K562 (cell line): ENCODE data around the gene MEAF6. TPM values are rescaled to one million over a fixed set of nuclear protein-coding genes. Genes with fewer than 3 reads are reported as not detected.

ENCODE experiments used
- CBX2 ChIP-seq: fragments of 200-600 bp; sonication (generic); IDR thresholded peaks from one replicate; pipeline ENCODE4 v1.6.1; 2012; ENCODE audit warnings: mild to moderate bottlenecking, low read length, inconsistent platforms; ENCODE audit not compliant: insufficient read depth, poor library complexity, severe bottlenecking
- L3MBTL2 ChIP-seq: fragments of 450-650 bp; IDR thresholded peaks from 2 replicates; pipeline ENCODE4 v1.6.1; 2016; ENCODE audit warnings: mild to moderate bottlenecking, moderate library complexity
- NCOA6 ChIP-seq: fragments of 450-650 bp; IDR thresholded peaks from 2 replicates; pipeline ENCODE4 v1.6.1; 2017; ENCODE audit warnings: mild to moderate bottlenecking
- SRF ChIP-seq, 2 experiments: fragments of 250-450, 450-650 bp in 1 of 2; sonication (Bioruptor Pico) in 1 of 2; sonication (generic) in 1 of 2; formaldehyde crosslinking; IDR thresholded peaks; 2 replicates each; pipeline versions ENCODE4 v1.5.0 to v1.5.1; 2020 to 2022; ENCODE audit warnings: mild to moderate bottlenecking in 1 of 2, missing genetic modification reagents in 1 of 2
- VEZF1 ChIP-seq: fragments of 200-800 bp; sonication (Bioruptor generic); IDR thresholded peaks from 2 replicates; pipeline ENCODE4 v1.6.1; 2017; ENCODE audit warnings: missing genetic modification characterization, missing compliant biosample characterization
- ZBTB2 ChIP-seq: fragments of 450-650 bp; IDR thresholded peaks from 2 replicates; pipeline ENCODE4 v1.6.1; 2016; ENCODE audit warnings: antibody characterized with exemption
- polyA plus RNA-seq, 8 experiments: library from polyadenylated mRNA; depleted of rRNA in 4 of 8; stranded (reverse) in 5 of 8; unstranded in 3 of 8; fragments of >200 nt; fragmentation: Nextera tagmentation in 2 of 8; fragmentation: Illumina TruSeq in 1 of 8; extraction: Ambion mirVana in 2 of 8; extraction: Trizol in 1 of 8; gene quantifications; 2 replicates each; pipeline versions ENCODE4 v1.2.1 to v1.2.3, GENCODE V29; 2011 to 2014; ENCODE audit warnings: inconsistent platforms in 1 of 8, missing spikeins in 1 of 8
- total RNA-seq, 7 experiments: library from RNA; depleted of rRNA in 6 of 7; stranded (reverse); fragments of >200 nt in 6 of 7; fragmentation: Illumina TruSeq in 2 of 7; extraction: Trizol in 2 of 7; gene quantifications; 2 replicates each; pipeline versions ENCODE4 v1.2.1 to v1.2.3, GENCODE V29; 2011 to 2021; ENCODE audit warnings: low replicate concordance in 1 of 7
- TF ChIP-seq, protein P1 (sequence below): fragments of 450-650 bp; IDR thresholded peaks from 2 replicates; pipeline ENCODE4 v1.6.1; 2016
- TF ChIP-seq, protein P2 (sequence below): fragments of 450-650 bp; IDR thresholded peaks from 2 replicates; pipeline ENCODE4 v1.6.1; 2016; ENCODE audit warnings: low read depth
- TF ChIP-seq, protein P3 (sequence below): fragments of 450-650 bp; IDR thresholded peaks from 2 replicates; pipeline ENCODE4 v1.6.1; 2016; ENCODE audit warnings: mild to moderate bottlenecking

Gene MEAF6
- total and polyA plus RNA-seq, 9 of the 15 experiments (the other 6 are each of a cell fraction or from before 2014, with no cell fraction given): 55.0 to 151 (median 92.3) TPM

GRCh38 chr1:37479255-37480124 lies 35.1 kb downstream of the MEAF6 start (continued):
- TF ChIP-seq, protein P1, sequence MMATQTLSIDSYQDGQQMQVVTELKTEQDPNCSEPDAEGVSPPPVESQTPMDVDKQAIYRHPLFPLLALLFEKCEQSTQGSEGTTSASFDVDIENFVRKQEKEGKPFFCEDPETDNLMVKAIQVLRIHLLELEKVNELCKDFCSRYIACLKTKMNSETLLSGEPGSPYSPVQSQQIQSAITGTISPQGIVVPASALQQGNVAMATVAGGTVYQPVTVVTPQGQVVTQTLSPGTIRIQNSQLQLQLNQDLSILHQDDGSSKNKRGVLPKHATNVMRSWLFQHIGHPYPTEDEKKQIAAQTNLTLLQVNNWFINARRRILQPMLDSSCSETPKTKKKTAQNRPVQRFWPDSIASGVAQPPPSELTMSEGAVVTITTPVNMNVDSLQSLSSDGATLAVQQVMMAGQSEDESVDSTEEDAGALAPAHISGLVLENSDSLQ: peak; percentile 20; the same call in 1 of the 2 replicates
- no peak; the same call in 1 of the 2 replicates for TF ChIP-seq ZBTB2
- TF ChIP-seq CBX2: no peak
- peak in 1 of 2 experiments; percentile 59; a peak in 1 of 4 replicates for TF ChIP-seq SRF (CRISPR knock-in tag; IDR thresholded peaks at IDR 0.05)
- no peak for TF ChIP-seq NCOA6
- peak; percentile 74 for TF ChIP-seq L3MBTL2
- TF ChIP-seq, protein P2, sequence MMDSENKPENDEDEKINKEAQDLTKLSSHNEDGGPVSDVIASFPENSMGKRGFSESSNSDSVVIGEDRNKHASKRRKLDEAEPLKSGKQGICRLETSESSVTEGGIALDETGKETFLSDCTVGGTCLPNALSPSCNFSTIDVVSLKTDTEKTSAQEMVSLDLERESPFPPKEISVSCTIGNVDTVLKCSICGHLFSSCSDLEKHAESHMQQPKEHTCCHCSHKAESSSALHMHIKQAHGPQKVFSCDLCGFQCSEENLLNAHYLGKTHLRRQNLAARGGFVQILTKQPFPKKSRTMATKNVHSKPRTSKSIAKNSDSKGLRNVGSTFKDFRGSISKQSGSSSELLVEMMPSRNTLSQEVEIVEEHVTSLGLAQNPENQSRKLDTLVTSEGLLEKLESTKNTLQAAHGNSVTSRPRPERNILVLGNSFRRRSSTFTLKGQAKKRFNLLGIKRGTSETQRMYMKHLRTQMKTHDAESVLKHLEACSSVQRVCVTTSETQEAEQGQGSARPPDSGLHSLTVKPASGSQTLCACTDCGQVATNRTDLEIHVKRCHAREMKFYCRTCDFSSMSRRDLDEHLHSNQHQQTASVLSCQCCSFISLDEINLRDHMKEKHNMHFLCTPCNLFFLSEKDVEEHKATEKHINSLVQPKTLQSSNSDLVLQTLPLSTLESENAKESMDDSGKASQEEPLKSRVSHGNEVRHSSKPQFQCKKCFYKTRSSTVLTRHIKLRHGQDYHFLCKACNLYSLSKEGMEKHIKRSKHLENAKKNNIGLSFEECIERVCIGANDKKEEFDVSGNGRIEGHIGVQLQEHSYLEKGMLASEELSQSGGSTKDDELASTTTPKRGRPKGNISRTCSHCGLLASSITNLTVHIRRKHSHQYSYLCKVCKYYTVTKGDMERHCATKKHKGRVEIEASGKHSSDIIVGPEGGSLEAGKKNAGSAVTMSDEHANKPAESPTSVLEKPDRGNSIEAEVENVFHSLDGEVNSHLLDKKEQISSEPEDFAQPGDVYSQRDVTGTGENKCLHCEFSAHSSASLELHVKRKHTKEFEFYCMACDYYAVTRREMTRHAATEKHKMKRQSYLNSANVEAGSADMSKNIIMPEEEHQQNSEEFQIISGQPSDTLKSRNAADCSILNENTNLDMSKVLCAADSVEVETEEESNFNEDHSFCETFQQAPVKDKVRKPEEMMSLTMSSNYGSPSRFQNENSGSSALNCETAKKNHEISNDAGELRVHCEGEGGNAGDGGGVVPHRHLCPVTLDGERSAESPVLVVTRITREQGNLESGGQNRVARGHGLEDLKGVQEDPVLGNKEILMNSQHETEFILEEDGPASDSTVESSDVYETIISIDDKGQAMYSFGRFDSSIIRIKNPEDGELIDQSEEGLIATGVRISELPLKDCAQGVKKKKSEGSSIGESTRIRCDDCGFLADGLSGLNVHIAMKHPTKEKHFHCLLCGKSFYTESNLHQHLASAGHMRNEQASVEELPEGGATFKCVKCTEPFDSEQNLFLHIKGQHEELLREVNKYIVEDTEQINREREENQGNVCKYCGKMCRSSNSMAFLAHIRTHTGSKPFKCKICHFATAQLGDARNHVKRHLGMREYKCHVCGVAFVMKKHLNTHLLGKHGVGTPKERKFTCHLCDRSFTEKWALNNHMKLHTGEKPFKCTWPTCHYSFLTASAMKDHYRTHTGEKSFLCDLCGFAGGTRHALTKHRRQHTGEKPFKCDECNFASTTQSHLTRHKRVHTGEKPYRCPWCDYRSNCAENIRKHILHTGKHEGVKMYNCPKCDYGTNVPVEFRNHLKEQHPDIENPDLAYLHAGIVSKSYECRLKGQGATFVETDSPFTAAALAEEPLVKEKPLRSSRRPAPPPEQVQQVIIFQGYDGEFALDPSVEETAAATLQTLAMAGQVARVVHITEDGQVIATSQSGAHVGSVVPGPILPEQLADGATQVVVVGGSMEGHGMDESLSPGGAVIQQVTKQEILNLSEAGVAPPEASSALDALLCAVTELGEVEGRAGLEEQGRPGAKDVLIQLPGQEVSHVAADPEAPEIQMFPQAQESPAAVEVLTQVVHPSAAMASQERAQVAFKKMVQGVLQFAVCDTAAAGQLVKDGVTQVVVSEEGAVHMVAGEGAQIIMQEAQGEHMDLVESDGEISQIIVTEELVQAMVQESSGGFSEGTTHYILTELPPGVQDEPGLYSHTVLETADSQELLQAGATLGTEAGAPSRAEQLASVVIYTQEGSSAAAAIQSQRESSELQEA: no peak
- TF ChIP-seq, protein P3, sequence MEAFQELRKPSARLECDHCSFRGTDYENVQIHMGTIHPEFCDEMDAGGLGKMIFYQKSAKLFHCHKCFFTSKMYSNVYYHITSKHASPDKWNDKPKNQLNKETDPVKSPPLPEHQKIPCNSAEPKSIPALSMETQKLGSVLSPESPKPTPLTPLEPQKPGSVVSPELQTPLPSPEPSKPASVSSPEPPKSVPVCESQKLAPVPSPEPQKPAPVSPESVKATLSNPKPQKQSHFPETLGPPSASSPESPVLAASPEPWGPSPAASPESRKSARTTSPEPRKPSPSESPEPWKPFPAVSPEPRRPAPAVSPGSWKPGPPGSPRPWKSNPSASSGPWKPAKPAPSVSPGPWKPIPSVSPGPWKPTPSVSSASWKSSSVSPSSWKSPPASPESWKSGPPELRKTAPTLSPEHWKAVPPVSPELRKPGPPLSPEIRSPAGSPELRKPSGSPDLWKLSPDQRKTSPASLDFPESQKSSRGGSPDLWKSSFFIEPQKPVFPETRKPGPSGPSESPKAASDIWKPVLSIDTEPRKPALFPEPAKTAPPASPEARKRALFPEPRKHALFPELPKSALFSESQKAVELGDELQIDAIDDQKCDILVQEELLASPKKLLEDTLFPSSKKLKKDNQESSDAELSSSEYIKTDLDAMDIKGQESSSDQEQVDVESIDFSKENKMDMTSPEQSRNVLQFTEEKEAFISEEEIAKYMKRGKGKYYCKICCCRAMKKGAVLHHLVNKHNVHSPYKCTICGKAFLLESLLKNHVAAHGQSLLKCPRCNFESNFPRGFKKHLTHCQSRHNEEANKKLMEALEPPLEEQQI: no peak
- TF ChIP-seq VEZF1 (CRISPR knock-in tag): peak; percentile 96
